Measurements from ENCODE around the gene RANBP1. TPM values are rescaled to one million over a fixed set of nuclear protein-coding genes. Genes with fewer than 3 reads are reported as not detected.

The RANBP1 gene
- total and polyA plus RNA-seq, 9 of the 15 experiments (the other 6 are each of a cell fraction or from before 2014, with no cell fraction given), result 162 to 2,891 (median 1,289) TPM

GRCh38 chr22:20139391-20140106 lies 23.6 kb downstream of the RANBP1 start:
- Histone ChIP-seq H3K4me2 (ENCODE audit: insufficient read depth, low read length) (no peak overlapping the region), H3K4me3 (no peak overlapping the region), H3K79me2 (ENCODE audit: control insufficient read depth, insufficient read depth, low read length) (0 out of 3 replicates have a peak, but pooled peaks cover under 1% of the 10 kb centered on the region), H3K9ac (ENCODE audit: insufficient read depth in 1 of 2, low read depth in 2 of 2, low read length in 2 of 2) (peak overlapping the region in 1 of 2 experiments; percentile 53; a peak in 2 of 4 replicates), H4K20me1 (replicated peaks; ENCODE audit: control insufficient read depth, insufficient read depth, low read length) (peaks cover 39% of the 10 kb centered on the region), H3K27me3 (ENCODE audit: control insufficient read depth in 2 of 2, insufficient read depth in 2 of 2, low read length in 2 of 2) (no peaks in the 10 kb centered on the region), H2AFZ (ENCODE audit: low read depth, low read length) (no peak overlapping the region), H3K4me1 (replicated peaks in 1 of 2; ENCODE audit: control insufficient read depth in 2 of 2, insufficient read depth in 2 of 2, low read length in 2 of 2) (peaks cover 9 to 88% of the 10 kb centered on the region in 2 experiments), H3K36me3 (ENCODE audit: control insufficient read depth, insufficient read depth, low read length) (peaks cover 17% of the 10 kb centered on the region; the same call in 2 of the 3 replicates), H3K9me3 (replicated peaks; ENCODE audit: control insufficient read depth, insufficient read depth, low read depth, low read length) (no peaks in the 10 kb centered on the region), H3K9me1 (ENCODE audit: control insufficient read depth, insufficient read depth, low read length) (peaks cover 18% of the 10 kb centered on the region), H3K27ac (ENCODE audit: extremely low read depth, low read depth, low read length) (no peak overlapping the region)
- in situ Hi-C loops (cut with MboI) (no loop called here), intact Hi-C loops (cut with micrococcal nuclease) (no loop called here)
- WGBS (ENCODE audit: insufficient coverage, low coverage, missing lambda C conversion rate), result 90% methylated on average over 36 of the region's 36 CpGs
- no peak for DNase-seq (ENCODE audit: extremely low read depth in 1 of 4, low spot score in 3 of 4)
- FAIRE-seq, result no peak
- BruUV-seq (replicated peaks), result no TSS peak
- ChIA-PET CTCF (ENCODE audit: low intra/inter-chr PET ratio) (no interaction called here), POLR2A (interaction anchor here (0.6 to 7.2 kb wide), 9 partner anchors 10 to 1532 kb away, joined by 3 to 68 read pairs (median 4); no protein-coding TSS in a partner anchor)
- no peak for ATAC-seq
- peak; percentile 70; the same call in 1 of the 2 replicates for TF ChIP-seq PRMT5 (CRISPR knock-in tag; IDR thresholded peaks at IDR 0.05)
- no peak for TF ChIP-seq ZHX1 (conservative IDR thresholded peaks at IDR 0.05; ENCODE audit: low read length)
- TF ChIP-seq PTTG1 (tag; IDR thresholded peaks at IDR 0.05; ENCODE audit: low read depth), result no peak
- TF ChIP-seq SAFB (IDR thresholded peaks at IDR 0.05; ENCODE audit: borderline replicate concordance, low read depth, low read length), result peak; percentile 22; the same call in 1 of the 2 replicates
- no peak for TF ChIP-seq ZNF133 (CRISPR knock-in tag; IDR thresholded peaks at IDR 0.05)
- TF ChIP-seq WHSC1 (IDR thresholded peaks at IDR 0.05; ENCODE audit: low read length), result peak; percentile 42
- 0 out of 2 replicates have a peak, but pooled peaks have one; percentile 20 for TF ChIP-seq ERF (CRISPR knock-in tag; IDR thresholded peaks at IDR 0.05)
- TF ChIP-seq MAZ (CRISPR knock-in tag; conservative IDR thresholded peaks at IDR 0.05 in 1 of 2, IDR thresholded peaks at IDR 0.05 in 1 of 2), result 0 out of 4 replicates have a peak, but pooled peaks of 1 of the 2 experiments have one; percentile 41
- TF ChIP-seq GTF2B (IDR thresholded peaks at IDR 0.05; ENCODE audit: extremely low read depth, insufficient read length), result no peak
- 0 out of 2 replicates have a peak, but pooled peaks have one; percentile 6 for TF ChIP-seq PHF8 (IDR thresholded peaks at IDR 0.05; ENCODE audit: borderline replicate concordance, low read length)
- no peak for TF ChIP-seq FOSL1 (tag; conservative IDR thresholded peaks at IDR 0.05)
- no peak for TF ChIP-seq CCAR2 (IDR thresholded peaks at IDR 0.05; ENCODE audit: low read depth, low read length)
- TF ChIP-seq RBM15 (IDR thresholded peaks at IDR 0.05; ENCODE audit: insufficient read depth, low read length), result no peak
- 0 out of 2 replicates have a peak, but pooled peaks have one; percentile 24 for TF ChIP-seq ATF1 (CRISPR knock-in tag; IDR thresholded peaks at IDR 0.05)
- TF ChIP-seq ATF1 (tag; IDR thresholded peaks at IDR 0.05), result no peak
- 0 out of 2 replicates have a peak, but pooled peaks have one; percentile 19 for TF ChIP-seq PHB (CRISPR knock-in tag; IDR thresholded peaks at IDR 0.05)

Measured in K562 (cell line).